Stimulated activated CD4-positive, alpha-beta T cell treated with anti-CD3 and anti-CD28 coated beads, Interleukin-4, amount 100 ng/mL, for 48 hours (primary cell): ENCODE results near the gene DIPK1B.
"Not testable (repeated sequence)": the region's sequence is repeated elsewhere in the genome, so short reads cannot be mapped to it uniquely, and the experiment has no call there.

Source experiments
- DNase-seq, 2 donors: peaks; one replicate each; pipeline ENCODE4 v3.0.0-alpha.2; 2020; ENCODE audit warnings: low read depth in 2 of 2

The DIPK1B gene

DNA sequence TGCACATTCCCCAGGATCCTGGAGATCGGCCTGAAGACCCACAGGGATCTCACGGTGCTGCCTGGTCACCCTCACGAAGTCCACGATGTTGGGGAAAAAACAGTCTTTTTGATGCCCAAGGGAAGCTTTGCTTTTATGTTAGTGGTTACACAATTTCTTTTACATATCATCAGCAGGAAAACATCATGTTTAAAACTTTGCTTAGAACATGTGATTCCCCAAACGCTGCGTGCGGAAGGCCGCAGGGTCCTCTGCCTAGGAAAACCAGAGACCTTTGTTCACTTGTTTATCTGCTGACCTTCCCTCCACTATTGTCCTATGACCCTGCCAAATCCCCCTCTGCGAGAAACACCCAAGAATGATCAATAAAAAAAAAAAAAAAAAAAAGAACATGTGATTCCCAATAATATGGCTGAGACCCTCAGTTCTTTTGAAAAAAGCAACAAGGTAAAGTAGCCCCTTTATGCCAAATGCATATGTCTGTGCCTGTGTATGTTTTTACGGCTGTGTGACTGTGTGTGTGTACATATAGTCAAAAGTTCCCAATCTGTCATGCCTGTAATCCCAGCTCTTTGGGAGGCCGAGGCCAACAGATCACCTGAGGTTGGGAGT lies 13.6 kb upstream of the DIPK1B start:
- no peak for DNase-seq

DNA sequence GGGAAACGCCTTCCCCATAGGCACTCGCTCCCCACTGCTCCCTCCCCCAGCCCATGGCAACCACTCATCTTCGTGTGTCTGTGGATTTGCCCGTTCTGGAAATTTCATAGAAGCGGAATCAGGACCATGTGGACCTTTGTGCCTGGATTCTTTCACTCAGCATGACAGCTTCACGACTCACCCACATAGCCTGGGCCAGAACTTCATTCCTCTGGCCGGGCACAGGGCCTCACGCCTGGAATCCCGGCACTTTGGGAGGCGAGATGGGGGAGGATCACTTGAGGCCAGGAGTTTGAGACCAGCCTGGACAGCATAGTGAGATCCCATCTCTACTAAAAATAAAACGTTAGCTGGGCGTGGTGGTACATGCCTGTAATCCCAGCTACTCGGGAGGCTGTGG lies 12.1 kb upstream of the DIPK1B start:
- no peak for DNase-seq

- DNase-seq = peak; percentile 67 to 70
These were observed 11.3 kb upstream of the DIPK1B start for GRCh38 chr9:136700959-136701667.

- no peak for DNase-seq
These were observed 10.7 kb upstream of the DIPK1B start for GRCh38 chr9:136701668-136702053.

- DNase-seq = no peak
These were observed 9.0 kb upstream of the DIPK1B start for GRCh38 chr9:136703276-136703860.

DNA sequence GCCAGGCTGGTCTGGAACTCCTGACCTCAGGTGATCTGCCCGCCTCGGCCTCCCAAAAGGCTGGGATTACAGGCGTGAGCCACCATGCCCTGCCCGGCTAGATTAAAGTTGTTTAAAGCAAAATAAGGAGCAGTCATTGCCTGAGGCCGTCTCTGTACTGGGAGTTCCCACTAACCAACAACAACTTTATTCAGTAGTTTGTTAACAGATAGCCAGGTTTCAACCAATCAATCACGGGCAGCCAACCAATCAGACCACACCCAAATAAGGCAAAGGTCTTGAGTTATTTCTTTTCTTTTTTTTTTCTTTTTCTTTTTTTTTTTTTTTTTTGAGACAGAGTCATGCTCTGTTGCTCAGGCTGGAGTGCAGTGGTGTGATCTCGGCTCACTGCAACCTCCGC lies 7.6 kb upstream of the DIPK1B start:
- DNase-seq = not testable (repeated sequence)

- no peak for DNase-seq
These were observed 6.8 kb upstream of the DIPK1B start for GRCh38 chr9:136705564-136705963.

GRCh38 chr9:136707011-136707410 lies 5.4 kb upstream of the DIPK1B start:
- no peak for DNase-seq

DNA sequence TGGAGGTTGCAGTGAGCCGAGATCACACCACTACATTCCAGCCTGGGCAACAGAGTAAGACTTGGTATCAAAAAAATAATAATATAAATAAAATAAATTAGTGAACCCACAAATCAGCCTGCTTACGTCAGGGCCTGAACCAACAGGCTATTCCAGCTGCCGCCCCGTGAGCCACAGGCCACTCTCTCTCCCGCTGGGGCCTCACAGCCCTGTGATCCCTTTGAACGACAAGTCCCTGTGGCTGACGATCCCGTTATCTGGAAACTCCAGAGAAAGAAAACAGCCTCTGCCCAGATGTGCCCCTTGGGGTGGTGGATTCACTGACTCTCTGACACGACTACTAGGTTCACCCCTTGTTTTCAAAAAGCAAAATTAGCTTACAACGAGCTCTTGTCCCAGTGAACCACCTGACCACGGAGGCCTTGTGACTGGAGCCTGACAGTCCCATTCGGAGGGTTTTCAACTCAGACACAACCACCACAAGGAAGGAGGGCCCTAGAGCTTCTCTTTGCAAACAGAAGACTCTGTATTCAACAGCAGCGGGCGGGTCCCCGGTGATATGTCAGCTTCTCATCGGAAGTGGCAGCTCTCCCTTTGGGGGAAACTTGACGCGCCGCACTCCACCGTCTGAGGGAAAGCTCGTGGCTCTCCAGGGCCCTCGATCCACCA lies 4.4 kb upstream of the DIPK1B start:
- no peak for DNase-seq

DNA sequence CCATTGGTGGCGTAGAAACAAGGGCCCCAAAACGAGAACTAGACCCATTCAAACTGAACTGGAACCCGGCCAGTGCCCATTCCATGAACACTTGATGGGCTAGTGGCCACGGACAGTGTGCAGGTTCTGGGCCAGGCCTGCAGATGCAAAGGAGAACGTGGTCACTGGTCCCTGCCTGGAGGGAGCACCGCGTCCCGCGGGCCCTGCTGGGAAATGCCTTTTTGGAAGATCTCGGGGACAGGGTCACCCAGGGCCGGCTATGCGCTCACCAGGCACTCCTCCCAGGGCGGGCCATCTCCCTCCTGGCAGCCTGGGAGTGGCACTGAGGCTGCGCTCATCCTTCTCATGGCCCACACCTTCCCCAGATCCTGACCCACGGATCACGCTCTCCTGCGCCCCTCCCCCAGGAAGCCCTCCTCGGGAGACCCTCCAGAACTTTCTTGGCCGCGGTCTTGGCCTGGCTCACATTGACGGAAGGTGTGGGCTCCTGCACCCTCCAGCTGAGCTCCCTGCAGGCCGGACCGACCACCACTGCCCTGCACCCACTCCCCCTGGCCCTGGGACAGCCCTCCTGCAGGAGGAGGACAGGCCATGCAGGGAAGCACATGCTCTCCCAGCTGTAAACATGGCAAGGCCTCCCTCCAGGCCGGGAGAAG lies 2.8 kb upstream of the DIPK1B start:
- no peak for DNase-seq

DNA sequence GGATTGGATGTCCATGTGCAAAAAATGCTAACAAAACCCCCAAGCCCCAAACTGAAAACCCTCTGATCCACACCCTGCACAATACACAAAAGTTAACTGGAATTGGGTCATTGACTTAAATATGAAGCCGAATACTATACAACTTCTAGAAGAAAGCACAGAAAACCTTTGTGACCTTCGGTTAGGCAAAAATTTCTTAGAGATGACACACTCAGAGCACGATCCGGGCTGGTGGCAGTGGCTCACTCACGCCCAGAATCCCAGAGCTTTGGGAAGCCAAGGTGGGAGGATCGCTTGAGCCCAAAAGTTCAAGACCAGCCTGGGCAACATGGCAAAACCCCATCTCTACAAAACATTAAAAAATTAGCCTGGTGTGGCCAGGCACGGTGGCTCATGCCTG lies 1.8 kb upstream of the DIPK1B start:
- DNase-seq = no peak

- DNase-seq = not testable (repeated sequence)
These were observed 1.1 kb upstream of the DIPK1B start for GRCh38 chr9:136711219-136711648.

DNA sequence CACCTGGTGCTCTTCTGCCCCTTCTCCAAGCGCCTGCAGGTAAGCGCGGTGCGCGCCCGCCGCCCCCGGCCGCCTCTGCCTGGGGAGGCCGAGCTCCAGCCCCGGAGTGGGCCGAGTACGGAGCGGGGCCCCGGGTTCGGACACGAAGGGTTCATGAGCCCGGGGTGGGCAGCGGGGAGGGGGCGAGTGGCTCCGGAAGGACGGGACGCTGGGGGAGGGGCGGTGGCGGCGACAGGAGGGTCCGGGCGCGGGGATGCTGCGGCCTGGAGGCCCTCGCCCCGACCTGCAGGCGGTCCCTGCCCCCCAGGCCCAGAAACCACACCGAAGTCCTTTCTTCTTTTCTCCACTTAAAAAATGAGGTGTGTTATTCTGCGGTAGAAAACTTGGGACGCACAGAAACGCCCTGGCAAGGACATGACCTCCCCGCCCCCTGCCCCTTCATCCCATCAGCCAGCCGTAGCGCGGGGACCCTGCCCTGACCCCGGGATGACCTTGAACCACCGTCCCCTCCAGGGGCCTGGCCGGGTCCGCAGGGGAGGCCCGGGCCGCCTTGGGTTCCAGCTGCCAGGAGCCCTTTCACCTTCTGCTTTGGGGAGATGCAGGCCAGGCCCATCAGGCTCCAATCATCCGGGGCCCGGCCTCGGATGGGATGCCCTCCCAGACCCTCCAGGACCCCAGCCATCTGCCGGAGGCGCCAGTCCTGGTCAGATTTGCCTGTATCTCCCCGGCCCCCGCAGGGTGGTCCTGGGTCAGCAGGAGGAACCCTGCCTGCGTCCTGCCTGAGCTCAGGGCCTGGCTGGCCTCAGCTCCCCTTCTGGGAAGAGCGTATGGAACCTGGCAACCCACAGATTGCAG lies 545 bp downstream of the DIPK1B start:
- no peak for DNase-seq

DNA sequence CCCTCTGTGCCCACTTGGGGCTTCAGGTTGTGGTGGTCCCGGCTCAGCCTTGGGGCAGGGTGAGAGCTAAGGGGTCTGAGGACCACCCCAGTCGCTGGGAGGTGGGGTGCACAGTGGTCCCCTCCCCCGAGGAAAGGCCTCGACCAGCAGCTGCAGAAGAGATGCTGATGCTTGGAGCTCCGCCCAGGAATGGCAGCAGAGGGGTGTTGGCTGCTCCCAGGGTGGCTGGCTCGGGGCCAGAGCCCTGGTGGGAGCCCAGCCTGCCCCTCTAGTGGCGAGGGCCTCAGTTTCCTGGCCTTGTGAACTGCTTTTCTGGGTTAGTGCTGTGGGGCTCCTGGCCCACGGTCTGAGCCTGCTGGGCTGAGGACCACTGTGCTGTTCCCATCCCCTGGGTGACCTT lies 1.2 kb downstream of the DIPK1B start:
- no peak for DNase-seq

DNA sequence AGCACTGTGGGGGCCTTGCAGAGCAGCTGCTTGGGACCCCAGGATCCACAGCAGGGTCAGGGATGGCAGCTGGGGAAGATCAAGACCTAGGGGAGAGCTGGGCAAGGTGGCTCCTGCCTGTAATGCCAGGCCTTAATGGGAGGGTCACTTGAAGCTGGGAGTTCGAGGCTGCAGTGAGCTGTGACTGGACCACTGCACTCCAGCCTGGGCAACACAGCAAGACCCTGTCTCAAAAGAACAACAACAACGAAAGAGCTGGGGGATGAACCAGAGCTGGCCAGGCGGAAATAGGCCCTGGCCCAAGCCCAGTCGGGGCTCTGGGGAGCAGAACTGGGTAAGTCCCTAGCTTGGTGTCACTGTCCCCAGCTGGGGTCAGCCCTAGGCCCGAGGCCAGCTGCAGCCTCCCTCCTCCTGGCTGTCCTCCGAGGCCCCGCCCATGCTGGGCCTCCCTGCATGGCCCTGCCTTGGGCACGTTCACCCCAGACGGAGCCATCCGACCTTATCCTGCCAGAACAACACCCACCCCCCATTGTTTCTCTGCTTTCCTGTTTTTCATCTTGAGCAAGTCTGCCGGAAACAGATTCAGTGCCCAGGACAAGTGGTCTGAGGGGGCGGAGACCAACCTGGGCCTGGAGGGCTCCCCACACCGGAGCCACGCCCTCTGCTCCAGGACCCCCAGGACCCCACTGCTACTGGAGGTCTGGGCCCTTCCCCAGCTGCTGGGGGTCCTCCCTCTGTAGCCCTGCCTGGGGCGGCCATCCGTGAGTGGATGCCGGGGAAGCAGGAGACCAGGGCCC lies 1.9 kb downstream of the DIPK1B start:
- no peak for DNase-seq

DNA sequence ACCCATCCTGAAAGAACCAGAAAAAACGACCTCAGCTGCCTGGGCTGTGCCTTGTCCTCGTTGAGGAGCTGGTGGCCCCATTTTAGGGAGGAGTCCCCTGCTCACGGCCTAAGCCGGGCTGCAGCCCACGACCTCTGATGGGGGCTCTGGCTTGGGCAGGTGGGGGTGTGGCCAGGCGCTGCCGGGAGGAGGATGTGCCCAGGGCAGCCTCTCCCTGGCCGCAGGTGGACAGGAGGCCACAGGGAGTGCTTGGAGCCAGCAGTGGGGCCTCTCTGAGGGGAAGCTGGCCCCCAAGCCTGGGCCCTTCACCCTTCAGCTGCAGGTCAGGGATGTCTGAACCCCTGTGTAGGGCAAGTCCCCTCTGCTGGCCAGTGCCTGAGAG lies 2.5 kb downstream of the DIPK1B start:
- DNase-seq = no peak

- DNase-seq = no peak
These were observed 5.0 kb downstream of the DIPK1B start for GRCh38 chr9:136717399-136717798.

GRCh38 chr9:136718345-136719194 lies 6.2 kb downstream of the DIPK1B start:
- DNase-seq = no peak

- no peak for DNase-seq
These were observed 7.0 kb downstream of the DIPK1B start for GRCh38 chr9:136719195-136719880.
